Lower lobe of right lung (tissue), 2 donors: Measurements from ENCODE around the gene NKX2-3. TPM values are rescaled to one million over a fixed set of nuclear protein-coding genes. Genes with fewer than 3 reads are reported as not detected.

ENCODE experiments used
- ATAC-seq, 2 donors: fragments of 200-7000 bp; cut with Tn5 transposase; one replicate each; pipeline ENCODE4 v1.9.1; 2020 to 2022; ENCODE audit warnings: mild to moderate bottlenecking in 2 of 2, moderate library complexity in 2 of 2
- DNase-seq: peaks from one replicate; pipeline ENCODE4 v3.0.0-alpha.2; 2020
- H3K27ac ChIP-seq: fragments of 200-600 bp; one replicate; pipeline ENCODE4 v1.8.0; 2022
- H3K27me3 ChIP-seq: fragments of 200-600 bp; one replicate; pipeline ENCODE4 v1.8.0; 2022; ENCODE audit warnings: low read depth
- H3K36me3 ChIP-seq: fragments of 200-600 bp; one replicate; pipeline ENCODE4 v1.8.0; 2022; ENCODE audit warnings: mild to moderate bottlenecking
- H3K4me1 ChIP-seq: fragments of 200-600 bp; one replicate; pipeline ENCODE4 v1.8.0; 2022
- H3K4me3 ChIP-seq: fragments of 200-600 bp; one replicate; pipeline ENCODE4 v1.8.0; 2022; ENCODE audit warnings: mild to moderate bottlenecking
- H3K9me3 ChIP-seq: fragments of 200-600 bp; one replicate; pipeline ENCODE4 v1.8.0; 2022
- intact Hi-C: fragments of 100-400 bp; cut with DNase I; formaldehyde crosslinking; loops from one replicate; pipeline ENCODE4 v1.11.0; 2022
- total RNA-seq: library from RNA; stranded (reverse); fragmentation: NEBNext Ultra II Directional; extraction: Animal tissue kit (Norgen Biotek cat#: 25700); gene quantifications from one replicate; pipeline ENCODE4 v1.2.1, GENCODE V29; 2021
- TF ChIP-seq, protein P1 (sequence below): fragments of 200-600 bp; IDR thresholded peaks from one replicate; pipeline ENCODE4 v1.8.0; 2022; ENCODE audit warnings: antibody characterized with exemption, mild to moderate bottlenecking
- donor health status: DM: no; HTN: yes; CAD: no; lungs with severe emphysema.

The NKX2-3 gene
- total RNA-seq, 1 donor from 2014 or later: not detected

DNA sequence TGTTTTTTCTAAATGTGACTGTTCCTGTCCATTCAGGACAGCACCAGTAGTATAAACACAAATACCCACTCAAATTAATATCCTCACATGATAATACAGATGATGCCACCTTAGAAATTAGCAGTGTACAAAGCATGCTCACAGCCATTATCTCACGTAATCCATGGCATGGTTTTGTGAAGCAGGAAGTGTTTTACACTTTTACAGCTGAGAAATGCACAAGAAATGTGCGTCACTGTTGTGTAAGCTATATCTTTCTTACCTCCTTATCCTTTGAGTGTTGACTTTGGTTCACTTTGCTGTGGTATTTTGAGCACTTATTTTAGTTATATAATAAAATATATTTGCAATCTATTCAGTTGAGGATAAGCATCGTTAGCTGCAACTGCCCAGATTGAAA is 31.6 kb downstream of the NKX2-3 start:
- no peak overlapping the region for H3K27ac ChIP-seq
- no peaks in the 10 kb centered on the region for H3K9me3 ChIP-seq
- intact Hi-C loops: no loop called here
- H3K4me3 ChIP-seq: no peak overlapping the region
- H3K27me3 ChIP-seq: peaks cover 4% of the 10 kb centered on the region
- ATAC-seq: peak in 1 of 2 donors; percentile 44
- DNase-seq: no peak
- no peaks in the 10 kb centered on the region for H3K36me3 ChIP-seq
- TF ChIP-seq, protein P1, sequence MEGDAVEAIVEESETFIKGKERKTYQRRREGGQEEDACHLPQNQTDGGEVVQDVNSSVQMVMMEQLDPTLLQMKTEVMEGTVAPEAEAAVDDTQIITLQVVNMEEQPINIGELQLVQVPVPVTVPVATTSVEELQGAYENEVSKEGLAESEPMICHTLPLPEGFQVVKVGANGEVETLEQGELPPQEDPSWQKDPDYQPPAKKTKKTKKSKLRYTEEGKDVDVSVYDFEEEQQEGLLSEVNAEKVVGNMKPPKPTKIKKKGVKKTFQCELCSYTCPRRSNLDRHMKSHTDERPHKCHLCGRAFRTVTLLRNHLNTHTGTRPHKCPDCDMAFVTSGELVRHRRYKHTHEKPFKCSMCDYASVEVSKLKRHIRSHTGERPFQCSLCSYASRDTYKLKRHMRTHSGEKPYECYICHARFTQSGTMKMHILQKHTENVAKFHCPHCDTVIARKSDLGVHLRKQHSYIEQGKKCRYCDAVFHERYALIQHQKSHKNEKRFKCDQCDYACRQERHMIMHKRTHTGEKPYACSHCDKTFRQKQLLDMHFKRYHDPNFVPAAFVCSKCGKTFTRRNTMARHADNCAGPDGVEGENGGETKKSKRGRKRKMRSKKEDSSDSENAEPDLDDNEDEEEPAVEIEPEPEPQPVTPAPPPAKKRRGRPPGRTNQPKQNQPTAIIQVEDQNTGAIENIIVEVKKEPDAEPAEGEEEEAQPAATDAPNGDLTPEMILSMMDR: no peak
- H3K4me1 ChIP-seq: no peaks in the 10 kb centered on the region

- ATAC-seq: no peak
- H3K4me3 ChIP-seq: no peak overlapping the region
- H3K36me3 ChIP-seq: no peaks in the 10 kb centered on the region
- intact Hi-C loops: no loop called here
- H3K4me1 ChIP-seq: no peaks in the 10 kb centered on the region
- H3K9me3 ChIP-seq: no peaks in the 10 kb centered on the region
- no peak for DNase-seq
- no peak overlapping the region for H3K27ac ChIP-seq
- H3K27me3 ChIP-seq: peaks cover 4% of the 10 kb centered on the region
- TF ChIP-seq, protein P1: no peak
These were observed 32.4 kb downstream of the NKX2-3 start for GRCh38 chr10:99565166-99565565.

GRCh38 chr10:99569253-99569939 is 36.7 kb downstream of the NKX2-3 start:
- TF ChIP-seq, protein P1: no peak
- no peak overlapping the region for H3K27ac ChIP-seq
- no peaks in the 10 kb centered on the region for H3K36me3 ChIP-seq
- intact Hi-C loops: no loop called here
- no peaks in the 10 kb centered on the region for H3K9me3 ChIP-seq
- ATAC-seq (no peak), DNase-seq (no peak)
- peaks cover 14% of the 10 kb centered on the region for H3K27me3 ChIP-seq
- no peaks in the 10 kb centered on the region for H3K4me1 ChIP-seq
- H3K4me3 ChIP-seq: no peak overlapping the region

GRCh38 chr10:99569961-99570360 is 37.2 kb downstream of the NKX2-3 start:
- peaks cover 14% of the 10 kb centered on the region for H3K27me3 ChIP-seq
- no peaks in the 10 kb centered on the region for H3K36me3 ChIP-seq
- H3K4me1 ChIP-seq: no peaks in the 10 kb centered on the region
- H3K9me3 ChIP-seq: no peaks in the 10 kb centered on the region
- TF ChIP-seq, protein P1: no peak
- no peak overlapping the region for H3K27ac ChIP-seq
- ATAC-seq: no peak
- H3K4me3 ChIP-seq: no peak overlapping the region
- DNase-seq: no peak
- intact Hi-C loops: no loop called here

GRCh38 chr10:99571816-99572215 is 39.1 kb downstream of the NKX2-3 start:
- intact Hi-C loops: no loop called here
- DNase-seq: no peak
- TF ChIP-seq, protein P1: no peak
- H3K36me3 ChIP-seq: no peaks in the 10 kb centered on the region
- no peak for ATAC-seq
- H3K4me1 ChIP-seq: no peaks in the 10 kb centered on the region
- no peak overlapping the region for H3K27ac ChIP-seq
- peaks cover 14% of the 10 kb centered on the region for H3K27me3 ChIP-seq
- no peaks in the 10 kb centered on the region for H3K9me3 ChIP-seq
- no peak overlapping the region for H3K4me3 ChIP-seq
